HG03060 (cell line): Measurements from ENCODE around the gene INPP5A.
"Not testable (repeated sequence)": the region's sequence is repeated elsewhere in the genome, so short reads cannot be mapped to it uniquely, and the experiment has no call there.

Experiments
- ATAC-seq: cut with Tn5 transposase; IDR thresholded peaks from one replicate; pipeline ENCODE4 v1.9.1; 2021; ENCODE audit warnings: low read depth, moderate number of reproducible peaks; ENCODE audit not compliant: unreplicated experiment

The INPP5A gene

DNA sequence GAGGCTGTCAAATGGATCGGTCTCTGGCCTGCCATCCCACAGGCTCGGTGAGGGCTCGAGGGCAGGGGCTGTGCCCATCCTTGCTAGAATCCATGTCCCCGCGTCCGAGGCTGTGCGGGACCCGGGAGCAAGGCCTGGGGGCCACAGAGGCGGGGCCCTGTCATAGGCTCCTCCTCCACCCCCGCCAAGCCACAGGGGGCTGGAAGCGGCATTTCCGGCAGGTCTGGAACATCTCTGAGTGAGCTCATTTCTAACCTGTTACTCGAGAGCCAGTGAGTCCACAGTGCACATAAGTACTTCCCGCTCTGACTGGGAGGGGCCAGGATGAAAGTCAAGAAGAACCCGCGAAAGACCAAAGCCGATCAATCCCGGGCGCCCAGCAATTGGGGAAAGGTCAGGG is 190.7 kb downstream of the INPP5A start:
- ATAC-seq: no peak

DNA sequence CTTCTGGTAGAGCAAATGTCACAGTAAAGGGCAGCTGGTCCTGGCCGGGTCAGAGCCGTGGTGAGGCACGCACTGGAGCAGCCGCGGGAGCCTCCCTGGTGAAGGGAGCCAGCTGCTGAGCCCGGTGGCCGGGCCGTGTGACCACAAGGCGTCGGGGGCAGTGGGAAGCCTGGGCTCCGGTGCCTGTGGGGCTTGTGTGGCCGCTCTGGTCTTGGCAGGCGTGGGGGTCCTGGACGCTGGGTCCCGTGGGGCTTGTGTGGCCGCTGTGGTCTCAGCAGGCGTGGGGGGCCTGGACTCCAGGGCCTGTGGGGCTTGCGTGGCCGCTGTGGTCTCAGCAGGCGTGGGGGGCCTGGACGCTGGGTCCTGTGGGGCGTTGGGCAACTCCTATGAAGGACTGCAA is 191.2 kb downstream of the INPP5A start:
- ATAC-seq: no peak

DNA sequence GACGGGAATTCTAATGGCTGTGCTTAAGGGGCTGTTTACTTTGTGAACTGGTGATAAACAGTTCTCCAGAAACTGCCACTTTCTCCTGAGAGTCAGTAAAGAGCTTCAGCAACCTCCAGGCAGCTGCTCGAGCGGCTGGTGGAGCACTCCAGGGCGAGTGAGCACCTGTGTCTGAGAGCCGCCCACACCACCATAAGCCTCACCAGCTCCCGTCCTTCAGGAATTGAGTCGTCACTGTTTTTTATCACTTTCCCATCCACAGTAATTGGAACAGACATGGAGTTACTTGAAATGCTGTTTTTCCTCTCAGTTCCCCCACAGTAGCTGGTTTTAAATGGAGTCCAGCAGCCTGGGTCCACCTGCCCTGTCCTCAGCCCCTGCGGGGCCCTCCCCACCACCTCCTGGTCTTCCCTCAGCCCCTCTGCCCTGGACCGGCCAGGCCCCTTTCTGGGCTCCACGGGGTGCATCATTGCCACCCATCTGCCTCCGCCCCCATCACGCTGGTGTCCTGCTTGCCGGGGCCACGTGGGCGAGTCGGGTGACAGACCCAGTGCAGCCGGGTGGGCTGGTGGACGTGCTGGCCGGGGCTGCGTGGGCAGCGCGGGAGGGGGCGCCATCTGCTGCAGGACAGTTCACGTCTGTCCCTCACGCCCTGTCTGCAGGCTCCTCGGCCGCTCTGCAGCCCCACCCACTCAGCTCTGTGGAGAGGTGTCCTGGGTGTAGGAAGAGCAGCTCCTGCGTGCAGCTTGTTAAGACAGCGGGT is 192.4 kb downstream of the INPP5A start:
- ATAC-seq: no peak

DNA sequence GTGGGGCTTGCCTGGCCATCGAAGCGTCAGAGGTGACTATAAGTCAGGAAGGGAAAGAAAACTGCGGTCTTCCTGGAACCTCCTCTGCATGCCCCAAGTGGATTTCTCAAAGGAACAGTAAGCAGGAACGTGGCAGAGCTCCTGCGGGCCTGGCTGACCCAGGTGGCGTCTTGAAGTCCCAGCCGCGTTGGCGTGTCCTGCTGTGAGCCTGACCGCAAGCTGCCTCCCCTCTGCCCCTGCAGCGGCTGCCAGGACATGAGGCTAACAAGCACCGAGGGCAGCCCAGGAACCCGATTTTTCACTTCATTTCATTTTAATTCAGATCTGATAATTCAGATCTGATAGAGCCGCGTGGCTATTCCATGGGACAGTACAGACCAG is 193.0 kb downstream of the INPP5A start:
- ATAC-seq: no peak

DNA sequence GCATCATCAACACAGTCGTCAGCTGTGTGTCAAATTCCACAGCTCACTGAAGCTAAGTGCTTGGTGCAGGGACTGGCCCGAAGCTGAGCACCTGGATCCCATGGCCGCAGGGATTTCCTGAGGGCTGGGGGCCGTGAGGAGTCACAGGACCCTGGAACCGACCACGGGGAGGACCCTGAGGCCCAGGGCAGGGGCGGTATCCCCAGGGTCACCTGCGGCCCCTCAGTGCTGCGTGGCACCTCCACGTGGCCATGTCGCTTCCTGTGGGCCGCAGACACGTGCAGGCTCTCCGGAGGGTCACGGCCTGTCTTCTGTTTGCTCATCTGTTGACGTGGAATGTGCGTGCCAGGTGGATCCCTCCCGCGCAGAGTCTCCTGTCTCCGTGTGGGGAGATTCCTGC is 194.9 kb downstream of the INPP5A start:
- ATAC-seq: no peak

DNA sequence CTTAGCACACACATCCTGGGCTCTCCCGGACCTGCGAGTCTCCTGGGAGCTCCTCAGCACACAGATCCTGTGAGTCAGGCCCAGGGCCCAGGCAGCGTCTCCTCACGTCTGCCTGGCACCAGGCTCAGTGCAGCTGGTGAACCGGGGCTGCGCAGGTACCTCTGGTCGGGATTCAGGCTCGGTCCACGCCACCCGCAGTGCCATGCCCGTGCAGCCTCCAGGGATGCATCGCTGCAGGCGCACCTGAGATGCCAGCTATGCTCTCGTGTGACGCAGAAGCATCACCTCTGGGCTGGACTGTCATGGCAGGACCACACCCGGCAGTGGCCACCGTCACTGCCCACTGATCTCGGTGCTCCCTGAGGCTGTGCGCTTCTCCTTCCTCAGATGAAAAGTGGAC is 196.3 kb downstream of the INPP5A start:
- no peak for ATAC-seq

DNA sequence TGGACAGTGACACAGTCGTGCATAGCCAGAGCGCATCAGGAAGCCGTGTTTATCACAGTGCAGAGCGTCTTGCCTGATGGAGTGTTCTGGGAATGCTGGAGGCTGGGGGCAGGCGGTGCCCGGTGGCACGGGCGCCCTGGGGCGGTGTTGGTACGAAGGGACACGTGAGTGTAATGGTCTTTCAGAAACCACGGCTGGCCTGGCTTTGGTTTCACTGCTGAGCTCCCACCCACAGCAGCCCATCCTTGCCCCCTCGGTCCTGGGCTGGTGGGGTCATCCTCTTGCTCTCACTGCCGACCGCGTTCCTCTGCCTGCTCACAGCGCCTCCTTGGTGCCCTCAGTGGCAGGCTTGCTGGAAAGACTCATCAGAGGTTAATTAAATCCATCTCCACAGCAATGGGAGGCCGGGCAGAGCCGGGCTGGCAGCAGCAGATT is 197.8 kb downstream of the INPP5A start:
- ATAC-seq: no peak

DNA sequence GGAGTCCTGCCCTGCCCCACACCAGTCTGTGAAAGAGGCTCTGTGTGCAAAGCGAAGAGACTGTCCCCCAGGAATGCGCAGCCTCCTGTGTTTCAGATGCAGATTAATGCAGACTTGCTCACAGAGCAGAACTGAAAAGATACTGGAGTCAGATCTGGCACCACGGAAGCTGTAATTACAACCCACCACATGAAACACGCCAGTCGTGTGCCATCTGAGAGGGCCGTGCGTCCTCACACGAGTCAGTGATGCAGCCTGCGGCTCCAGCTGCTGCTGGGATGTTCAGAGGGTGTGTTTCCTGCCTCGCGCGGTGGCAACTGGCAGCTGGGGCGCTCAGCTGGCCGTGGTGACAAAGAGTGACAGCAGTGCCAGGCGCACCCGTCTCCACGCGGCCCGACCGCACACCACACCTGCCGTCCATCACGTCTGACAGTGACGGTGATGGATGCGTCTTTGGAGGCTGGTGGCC is 198.4 kb downstream of the INPP5A start:
- ATAC-seq: no peak

DNA sequence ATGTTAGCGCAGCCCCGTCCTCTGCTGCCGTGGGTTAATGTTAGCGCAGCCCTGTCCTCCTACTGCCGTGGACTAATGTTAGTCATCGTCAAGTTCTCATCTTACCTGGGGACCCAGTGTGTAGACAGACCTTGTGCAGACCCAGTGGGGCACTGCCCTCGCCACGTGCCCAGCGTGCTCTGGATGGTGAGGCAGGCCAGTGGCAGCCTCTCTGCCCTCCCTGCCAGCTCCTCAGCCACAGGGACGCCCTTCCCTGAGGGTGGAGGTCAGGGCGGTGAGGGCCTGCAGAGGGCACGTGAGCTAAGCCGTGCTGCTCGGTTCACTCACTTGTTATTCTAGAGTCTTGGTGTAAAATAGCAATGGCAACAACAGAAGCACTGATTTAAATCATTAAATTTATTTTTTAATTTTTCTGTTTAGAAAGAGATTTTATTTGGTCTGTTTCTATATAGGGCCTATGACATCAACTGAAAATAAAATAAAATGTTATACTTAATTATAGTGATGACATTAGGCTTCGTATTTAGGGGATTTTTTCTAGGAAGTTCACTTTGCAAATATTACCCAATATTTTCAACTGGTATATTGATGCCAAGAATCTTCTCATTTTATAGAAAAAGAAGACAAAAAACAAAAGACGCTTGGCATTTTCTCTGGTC is 199.9 kb downstream of the INPP5A start:
- ATAC-seq: no peak

DNA sequence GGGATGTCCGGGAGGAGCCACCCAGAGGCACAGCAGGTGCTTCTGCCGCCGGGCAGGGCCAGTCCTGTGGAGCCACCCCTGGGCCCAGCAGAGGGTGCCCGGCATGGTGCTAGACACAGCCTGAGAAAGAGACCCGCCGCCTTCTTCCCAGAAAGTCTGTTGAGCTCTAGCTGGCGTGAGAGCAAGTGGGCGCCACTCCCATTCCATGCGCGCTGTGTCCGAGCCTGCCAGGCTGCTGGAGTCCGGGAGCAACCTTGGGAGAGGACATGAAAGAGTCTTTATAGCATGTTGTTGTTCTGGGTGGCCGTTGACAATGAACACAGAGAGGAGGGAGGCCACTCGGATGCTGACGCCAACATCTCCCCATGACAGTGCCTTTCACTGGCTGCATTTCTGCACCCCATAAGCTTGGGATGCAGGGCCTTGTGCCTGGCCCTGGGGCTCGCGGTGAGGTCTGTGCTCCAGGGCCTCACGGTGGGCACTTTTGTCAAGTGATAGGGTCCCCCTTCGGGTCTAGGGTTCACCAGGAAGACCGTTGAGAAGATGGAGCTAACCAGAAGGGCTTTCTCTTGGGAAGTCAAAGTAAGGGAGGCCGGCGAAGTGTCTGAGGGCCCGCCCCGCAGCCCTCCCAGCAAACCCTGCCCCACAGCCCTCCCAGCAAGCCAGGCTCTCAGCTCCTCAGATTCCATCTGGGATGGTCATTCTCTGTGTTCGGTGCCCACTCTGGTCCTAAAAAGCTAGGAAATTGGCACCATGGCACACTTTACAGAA is 201.1 kb downstream of the INPP5A start:
- ATAC-seq: no peak

DNA sequence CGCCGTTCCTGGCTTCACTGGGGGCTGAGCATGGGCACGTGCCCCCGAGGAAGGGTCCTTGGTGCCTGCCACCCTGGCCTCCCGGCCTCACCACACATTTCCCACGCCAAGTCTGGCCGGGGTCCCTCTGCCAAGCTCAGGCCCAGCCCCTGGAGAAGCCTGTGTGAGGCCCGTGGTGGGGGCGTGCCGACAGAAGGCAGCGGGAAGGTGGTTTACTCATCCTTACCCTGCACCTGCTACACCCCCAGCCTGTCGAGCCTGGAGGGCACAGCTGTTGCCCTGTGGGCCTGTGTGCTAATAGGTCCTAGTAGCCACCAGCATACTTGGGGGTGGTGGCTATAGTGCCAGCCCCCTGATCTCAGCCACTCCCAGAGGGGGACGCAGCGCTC is 201.6 kb downstream of the INPP5A start:
- ATAC-seq: no peak

DNA sequence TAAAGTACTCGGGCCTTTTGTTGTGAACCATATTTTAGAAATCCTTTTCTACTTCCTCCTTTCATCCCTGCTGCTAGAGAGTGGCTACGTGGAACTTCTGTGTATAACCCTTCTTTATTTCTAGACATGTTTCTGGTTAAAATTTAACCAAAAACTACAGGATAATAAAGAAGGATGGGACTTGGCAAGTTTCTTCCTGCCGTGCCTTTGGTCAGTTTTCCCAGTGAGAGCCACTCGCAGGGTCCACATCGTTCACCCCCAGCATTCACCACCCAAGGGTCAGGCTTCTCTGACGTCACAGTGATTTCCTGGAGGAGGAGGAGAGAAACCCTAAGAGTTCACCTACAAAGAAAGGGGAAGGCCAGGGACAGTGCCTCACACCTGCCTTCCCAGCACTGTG is 203.0 kb downstream of the INPP5A start:
- no peak for ATAC-seq

DNA sequence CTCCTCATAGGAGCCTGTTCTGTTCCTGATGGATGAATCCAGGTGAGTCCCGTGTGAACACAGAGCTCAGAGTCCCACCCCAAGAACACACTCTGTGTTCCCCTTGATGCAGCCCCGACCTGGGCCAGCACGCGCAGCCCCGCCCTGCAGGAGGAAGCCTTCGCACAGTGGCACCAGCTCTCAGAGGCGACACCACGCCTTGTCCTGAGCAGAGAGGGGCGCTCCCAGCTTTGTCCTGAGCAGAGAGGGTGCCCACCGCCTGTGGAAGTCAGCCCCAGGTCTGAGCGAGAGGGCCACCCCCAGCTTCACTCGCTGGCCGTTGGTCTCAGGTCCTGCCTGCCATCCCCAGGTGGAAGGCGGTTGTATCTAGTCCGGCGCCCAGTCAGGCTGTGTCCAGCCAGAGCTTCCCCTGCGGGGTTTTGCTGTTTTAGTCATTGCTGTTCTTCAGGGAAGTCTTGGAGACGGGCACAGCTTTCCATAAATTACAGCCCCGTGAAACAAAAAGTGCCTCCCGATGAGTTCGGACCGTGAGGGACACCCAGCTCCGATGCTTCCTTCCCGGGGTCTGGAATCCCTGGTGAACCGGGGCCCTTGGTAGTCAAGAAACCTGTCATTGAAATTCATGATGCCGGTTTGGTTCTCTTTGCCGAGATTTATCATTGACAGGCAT is 204.7 kb downstream of the INPP5A start:
- ATAC-seq: no peak

DNA sequence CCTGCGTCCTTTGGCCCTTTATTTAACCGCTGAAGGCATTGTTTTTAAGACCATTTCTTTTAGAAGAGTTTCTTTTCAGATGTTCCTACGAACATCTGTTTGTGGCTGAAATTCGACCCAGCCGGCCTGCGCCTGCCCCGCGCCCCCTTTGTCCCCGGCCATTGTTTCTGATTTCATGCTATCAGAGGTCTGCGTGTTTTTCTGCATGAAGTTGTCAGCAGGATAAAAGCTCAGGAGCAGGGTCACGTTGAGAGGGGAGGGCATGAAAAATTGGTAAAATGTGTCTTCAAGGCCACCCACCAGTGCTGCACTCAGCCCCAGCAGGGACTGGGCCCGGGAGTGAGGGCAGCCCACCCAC is 205.2 kb downstream of the INPP5A start:
- ATAC-seq: no peak

DNA sequence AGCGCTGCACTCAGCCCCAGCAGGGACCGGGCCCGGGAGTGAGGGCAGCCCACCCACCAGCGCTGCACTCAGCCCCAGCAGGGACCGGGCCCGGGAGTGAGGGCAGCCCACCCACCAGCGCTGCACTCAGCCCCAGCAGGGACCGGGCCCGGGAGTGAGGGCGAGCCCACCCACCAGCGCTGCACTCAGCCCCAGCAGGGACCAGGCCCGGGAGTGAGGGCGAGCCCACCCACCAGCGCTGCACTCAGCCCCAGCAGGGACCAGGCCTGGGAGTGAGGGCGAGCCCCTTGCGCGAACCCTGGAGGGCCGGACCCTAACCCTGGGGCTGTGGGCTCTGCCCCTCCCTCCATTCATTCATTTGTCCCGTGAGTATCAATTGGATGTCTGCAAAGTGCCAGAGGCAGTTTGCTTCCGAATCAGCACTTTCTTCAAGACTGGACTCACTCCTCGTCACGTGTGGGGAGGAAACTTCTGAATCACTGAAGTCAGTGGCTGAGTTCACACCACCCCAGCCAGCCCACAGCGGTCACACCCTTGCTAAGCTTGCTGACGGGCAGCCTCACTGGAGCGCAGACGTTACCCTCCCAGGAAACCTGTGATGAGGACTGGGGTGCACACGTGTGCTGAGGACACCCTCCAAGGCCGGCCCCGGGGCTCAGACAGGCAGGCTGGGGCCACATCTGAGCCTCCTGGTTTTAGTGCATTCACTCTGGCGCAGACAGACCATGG is 205.8 kb downstream of the INPP5A start:
- not testable (repeated sequence) for ATAC-seq

DNA sequence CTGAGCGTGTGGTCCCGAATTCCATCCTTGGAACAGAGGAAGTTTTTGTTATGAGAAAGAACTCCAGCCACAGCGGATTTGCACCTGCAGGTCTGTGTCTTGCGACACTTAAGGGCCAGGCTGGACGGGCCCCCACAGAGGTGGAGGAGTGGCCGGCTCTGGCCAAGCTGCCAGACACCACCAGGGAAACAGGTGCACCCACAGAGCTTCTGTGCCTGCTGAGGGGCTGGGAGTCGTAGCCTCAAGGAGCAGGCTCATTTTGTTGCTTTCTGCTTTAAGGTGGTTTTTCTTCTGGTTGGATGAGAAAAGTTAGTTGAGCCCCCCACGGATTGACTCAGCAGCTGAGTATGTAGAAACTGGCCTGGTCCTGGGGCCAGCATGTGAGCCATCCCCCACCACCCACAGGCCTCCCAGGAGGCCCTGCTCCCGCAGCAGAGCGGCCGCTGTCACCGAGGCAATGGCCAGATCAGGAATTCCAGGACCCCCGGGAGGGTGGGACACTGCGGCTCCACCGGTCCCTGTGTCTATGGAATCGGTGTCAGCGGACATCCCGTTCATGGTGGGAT is 206.4 kb downstream of the INPP5A start:
- ATAC-seq: no peak

DNA sequence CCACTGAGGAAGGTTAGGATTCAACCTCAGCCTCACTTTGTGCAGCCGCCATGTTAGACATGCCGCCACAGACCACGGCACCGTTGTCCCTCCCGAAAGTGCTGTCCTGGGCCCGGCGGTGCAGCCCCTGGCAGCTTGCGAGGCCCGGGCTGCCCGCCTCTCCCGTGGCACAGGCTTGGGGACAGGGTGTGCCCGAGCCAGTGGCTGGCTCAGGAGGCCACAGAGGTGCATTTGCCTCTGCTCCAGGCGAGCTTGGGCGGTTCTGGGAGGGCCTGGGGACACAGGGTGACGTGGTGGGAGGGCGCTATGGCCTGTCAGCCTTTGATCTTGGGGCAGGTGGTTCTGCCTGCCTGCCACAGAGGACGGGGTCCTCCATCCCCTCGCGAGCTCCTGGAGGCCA is 207.3 kb downstream of the INPP5A start:
- no peak for ATAC-seq

DNA sequence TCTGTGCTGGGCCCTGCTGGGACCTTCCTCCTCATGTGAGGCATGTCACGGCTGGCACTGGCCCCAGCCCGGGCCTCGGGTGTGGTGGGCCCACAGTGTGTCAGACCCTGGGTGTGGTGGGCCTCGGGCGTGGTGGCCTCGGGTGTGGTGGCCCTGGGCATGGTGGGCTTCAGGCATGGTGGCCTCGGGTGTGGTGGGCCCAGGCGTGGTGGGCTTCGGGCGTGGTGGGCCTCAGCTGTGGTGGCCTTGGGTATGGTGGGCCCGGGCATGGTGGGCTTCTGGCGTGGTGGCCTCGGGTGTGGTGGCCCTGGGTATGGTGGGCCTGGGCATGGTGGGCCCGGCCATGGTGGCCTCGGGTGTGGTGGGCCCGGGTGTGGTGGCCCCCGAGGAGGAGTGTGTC is 207.9 kb downstream of the INPP5A start:
- no peak for ATAC-seq

DNA sequence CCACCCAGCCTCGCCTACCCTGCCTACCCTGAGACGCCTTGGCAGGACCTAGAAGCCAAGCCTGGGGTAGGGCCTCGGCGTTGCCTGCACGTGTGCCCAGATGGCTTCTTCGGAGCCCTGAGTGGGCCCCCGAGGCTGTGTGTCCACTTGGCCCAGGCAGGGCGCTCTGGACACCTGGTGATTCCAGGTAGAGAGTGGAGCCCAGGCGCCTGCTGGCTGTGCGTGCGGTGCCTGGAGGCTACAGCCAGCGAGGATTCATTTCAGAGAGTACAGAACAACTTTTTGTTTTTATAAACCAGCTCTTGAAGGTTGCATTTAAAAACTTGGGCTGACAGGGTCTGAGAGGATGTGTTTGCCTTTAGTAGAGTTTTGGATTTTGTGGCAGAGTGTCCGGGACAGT is 208.4 kb downstream of the INPP5A start:
- ATAC-seq: no peak

DNA sequence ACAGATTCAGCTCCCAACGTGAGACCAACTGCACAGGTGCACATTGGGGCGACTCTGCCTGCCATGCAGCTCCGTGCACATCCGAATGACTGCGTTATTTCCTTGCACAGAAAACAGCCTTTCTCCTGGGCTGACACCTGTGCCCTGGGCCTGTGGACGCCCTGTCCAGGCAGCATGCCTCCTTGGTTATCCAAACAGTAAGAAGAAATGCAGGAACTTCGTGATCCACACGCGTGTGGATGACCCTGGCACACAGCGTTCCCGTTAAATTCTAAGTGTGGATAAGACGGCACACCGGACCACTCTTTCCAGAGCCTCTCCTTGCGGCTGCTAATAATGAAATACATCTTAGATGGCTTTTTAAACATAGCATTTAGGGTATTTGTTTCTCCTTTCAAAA is 208.8 kb downstream of the INPP5A start:
- no peak for ATAC-seq
